Tibial nerve (tissue), 3 donors: ENCODE results near the gene FUT8.

Source experiments
- POLR2A ChIP-seq, 2 donors: fragments of 450-650 bp; IDR thresholded peaks; one replicate each; pipeline ENCODE4 v1.6.1; 2017; ENCODE audit warnings: antibody characterized with exemption in 2 of 2, mild to moderate bottlenecking in 2 of 2, moderate library complexity in 2 of 2
- TF ChIP-seq, protein P1 (sequence below), 5 experiments: fragments of 200-600 bp in 3 of 5; fragments of 450-650 bp in 2 of 5; sonication (generic) in 3 of 5; IDR thresholded peaks; one replicate each; pipeline ENCODE4 v1.5.1; 2016 to 2019; ENCODE audit warnings: antibody characterized with exemption in 5 of 5, mild to moderate bottlenecking in 3 of 5, moderate library complexity in 2 of 5

DNA sequence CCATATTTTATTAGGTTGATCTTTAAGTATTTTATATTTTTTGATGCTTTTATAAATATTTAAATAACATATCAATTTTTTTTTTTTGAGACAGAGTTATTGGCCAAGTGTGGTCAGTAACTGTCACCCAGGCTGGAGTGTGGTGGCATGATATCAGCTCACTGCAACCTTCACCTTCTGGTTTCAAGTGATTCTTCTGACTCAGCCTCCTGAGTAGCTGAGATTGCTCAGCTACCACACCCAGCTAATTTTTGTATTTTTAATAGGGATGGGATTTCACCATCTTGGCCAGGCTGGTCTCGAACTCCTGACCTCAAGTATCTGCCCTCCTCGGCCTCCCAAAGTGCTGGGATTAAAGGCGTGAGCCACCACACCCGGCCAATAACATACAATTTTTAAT lies 71.1 kb downstream of the FUT8 start:
- TF ChIP-seq POLR2A (IDR thresholded peaks at IDR 0.05): no peak
- TF ChIP-seq, protein P1, sequence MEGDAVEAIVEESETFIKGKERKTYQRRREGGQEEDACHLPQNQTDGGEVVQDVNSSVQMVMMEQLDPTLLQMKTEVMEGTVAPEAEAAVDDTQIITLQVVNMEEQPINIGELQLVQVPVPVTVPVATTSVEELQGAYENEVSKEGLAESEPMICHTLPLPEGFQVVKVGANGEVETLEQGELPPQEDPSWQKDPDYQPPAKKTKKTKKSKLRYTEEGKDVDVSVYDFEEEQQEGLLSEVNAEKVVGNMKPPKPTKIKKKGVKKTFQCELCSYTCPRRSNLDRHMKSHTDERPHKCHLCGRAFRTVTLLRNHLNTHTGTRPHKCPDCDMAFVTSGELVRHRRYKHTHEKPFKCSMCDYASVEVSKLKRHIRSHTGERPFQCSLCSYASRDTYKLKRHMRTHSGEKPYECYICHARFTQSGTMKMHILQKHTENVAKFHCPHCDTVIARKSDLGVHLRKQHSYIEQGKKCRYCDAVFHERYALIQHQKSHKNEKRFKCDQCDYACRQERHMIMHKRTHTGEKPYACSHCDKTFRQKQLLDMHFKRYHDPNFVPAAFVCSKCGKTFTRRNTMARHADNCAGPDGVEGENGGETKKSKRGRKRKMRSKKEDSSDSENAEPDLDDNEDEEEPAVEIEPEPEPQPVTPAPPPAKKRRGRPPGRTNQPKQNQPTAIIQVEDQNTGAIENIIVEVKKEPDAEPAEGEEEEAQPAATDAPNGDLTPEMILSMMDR (IDR thresholded peaks at IDR 0.05): no peak
